ENCODE results near the gene MRTFA.

DNA sequence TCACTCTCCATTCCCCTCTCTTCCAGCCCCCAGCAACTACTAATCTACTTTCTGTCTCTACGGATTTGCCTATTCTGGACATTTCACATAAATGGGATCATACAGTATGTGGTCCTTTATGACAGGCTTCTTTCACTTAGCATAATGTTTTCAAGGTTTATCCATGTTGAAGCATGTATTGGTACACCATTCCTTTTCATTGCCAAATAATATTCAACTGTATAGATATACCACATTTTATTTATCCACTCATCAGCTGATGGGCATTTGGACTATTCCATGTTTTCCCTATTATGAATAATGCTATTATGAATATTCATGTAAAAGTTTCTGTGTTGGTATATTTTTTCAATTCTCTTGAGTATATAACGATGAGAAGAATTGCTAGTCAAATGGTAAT, 54.5 kb downstream of the MRTFA start:
- TF ChIP-seq CTCF (IDR thresholded peaks at IDR 0.05) (no peak), CHD2 (IDR thresholded peaks at IDR 0.05; ENCODE audit: low read length, partially characterized antibody) (no peak), KDM5A (IDR thresholded peaks at IDR 0.05) (no peak), TP53 (CRISPR knock-in tag; IDR thresholded peaks at IDR 0.05) (no peak), KDM1A (IDR thresholded peaks at IDR 0.05; ENCODE audit: low read depth) (no peak), POLR2A (IDR thresholded peaks at IDR 0.05; ENCODE audit: low read length) (no peak)
- TF ChIP-seq, protein P1, sequence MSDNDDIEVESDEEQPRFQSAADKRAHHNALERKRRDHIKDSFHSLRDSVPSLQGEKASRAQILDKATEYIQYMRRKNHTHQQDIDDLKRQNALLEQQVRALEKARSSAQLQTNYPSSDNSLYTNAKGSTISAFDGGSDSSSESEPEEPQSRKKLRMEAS (IDR thresholded peaks at IDR 0.05): no peak
- TF ChIP-seq, protein P2, sequence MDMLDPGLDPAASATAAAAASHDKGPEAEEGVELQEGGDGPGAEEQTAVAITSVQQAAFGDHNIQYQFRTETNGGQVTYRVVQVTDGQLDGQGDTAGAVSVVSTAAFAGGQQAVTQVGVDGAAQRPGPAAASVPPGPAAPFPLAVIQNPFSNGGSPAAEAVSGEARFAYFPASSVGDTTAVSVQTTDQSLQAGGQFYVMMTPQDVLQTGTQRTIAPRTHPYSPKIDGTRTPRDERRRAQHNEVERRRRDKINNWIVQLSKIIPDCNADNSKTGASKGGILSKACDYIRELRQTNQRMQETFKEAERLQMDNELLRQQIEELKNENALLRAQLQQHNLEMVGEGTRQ (IDR thresholded peaks at IDR 0.05): no peak
- TF ChIP-seq, protein P3, sequence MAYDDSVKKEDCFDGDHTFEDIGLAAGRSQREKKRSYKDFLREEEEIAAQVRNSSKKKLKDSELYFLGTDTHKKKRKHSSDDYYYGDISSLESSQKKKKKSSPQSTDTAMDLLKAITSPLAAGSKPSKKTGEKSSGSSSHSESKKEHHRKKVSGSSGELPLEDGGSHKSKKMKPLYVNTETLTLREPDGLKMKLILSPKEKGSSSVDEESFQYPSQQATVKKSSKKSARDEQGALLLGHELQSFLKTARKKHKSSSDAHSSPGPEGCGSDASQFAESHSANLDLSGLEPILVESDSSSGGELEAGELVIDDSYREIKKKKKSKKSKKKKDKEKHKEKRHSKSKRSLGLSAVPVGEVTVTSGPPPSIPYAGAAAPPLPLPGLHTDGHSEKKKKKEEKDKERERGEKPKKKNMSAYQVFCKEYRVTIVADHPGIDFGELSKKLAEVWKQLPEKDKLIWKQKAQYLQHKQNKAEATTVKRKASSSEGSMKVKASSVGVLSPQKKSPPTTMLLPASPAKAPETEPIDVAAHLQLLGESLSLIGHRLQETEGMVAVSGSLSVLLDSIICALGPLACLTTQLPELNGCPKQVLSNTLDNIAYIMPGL (CRISPR knock-in tag; IDR thresholded peaks at IDR 0.05; ENCODE audit: borderline replicate concordance): no peak

All from A549 (cell line).